HEK293 (cell line): ENCODE measurements around the gene FTO.

ENCODE experiments used
- CTCF ChIA-PET: fragments of 350-600 bp; formaldehyde crosslinking; extraction: SDS; loops from one replicate; lab custom pipeline; 2021; ENCODE audit warnings: antibody characterized with exemption; lab: Yijun Ruan, JAX
- POLR2A ChIA-PET: fragments of 300-600 bp; formaldehyde crosslinking; extraction: SDS; loops from one replicate; lab custom pipeline; 2020; ENCODE audit warnings: antibody characterized with exemption, inconsistent platforms; lab: Yijun Ruan, JAX
- H3K27ac ChIP-seq: fragments of 200-500 bp; sonication (Bioruptor generic); 2 replicates; pipeline ENCODE4 v1.5.1; 2014; ENCODE audit warnings: low read depth, low read length, control low read depth, inconsistent platforms; ENCODE audit errors: extremely low read depth
- H3K36me3 ChIP-seq, 2 experiments: fragments of 200-500 bp in 1 of 2; sonication (Bioruptor generic) in 1 of 2; 1 replicate in 1 of 2; 2 replicates in 1 of 2; pipeline ENCODE4 v1.5.1; 2014 to 2017; ENCODE audit warnings: inconsistent platforms in 2 of 2, low read length in 2 of 2; ENCODE audit not compliant: control insufficient read depth in 2 of 2, insufficient read depth in 1 of 2
- H3K4me1 ChIP-seq: fragments of 200-500 bp; sonication (Bioruptor generic); 2 replicates; pipeline ENCODE4 v1.5.1; 2014; ENCODE audit warnings: mild to moderate bottlenecking, low read length, inconsistent platforms; ENCODE audit not compliant: control insufficient read depth, insufficient read depth
- H3K4me3 ChIP-seq: 2 replicates; pipeline ENCODE4 v1.5.1; 2011; ENCODE audit warnings: low read depth, mild to moderate bottlenecking, control low read depth, low read length, moderate library complexity
- H3K9me3 ChIP-seq: fragments of 200-500 bp; sonication (Bioruptor generic); 2 replicates; pipeline ENCODE4 v1.5.1; 2014; ENCODE audit warnings: low read depth, low read length, inconsistent platforms; ENCODE audit not compliant: control insufficient read depth, insufficient read depth
- GLI2 ChIP-seq: fragments of 450-650 bp; formaldehyde crosslinking; IDR thresholded peaks from 2 replicates; pipeline ENCODE4; 2017; ENCODE audit warnings: missing biosample characterization, missing genetic modification characterization, low read depth, borderline replicate concordance
- IKZF3 ChIP-seq: fragments of 450-650 bp; IDR thresholded peaks from 2 replicates; pipeline ENCODE4 v1.5.0; 2018; ENCODE audit warnings: missing biosample characterization, mild to moderate bottlenecking, missing genetic modification characterization, moderate library complexity
- KLF9 ChIP-seq: fragments of 450-650 bp; formaldehyde crosslinking; IDR thresholded peaks from 2 replicates; pipeline ENCODE4 v1.5.1; 2016; ENCODE audit warnings: missing biosample characterization, missing genetic modification characterization, low read depth
- ZBTB21 ChIP-seq: fragments of 450-650 bp; formaldehyde crosslinking; IDR thresholded peaks from 2 replicates; pipeline ENCODE4 v1.5.1; 2017; ENCODE audit warnings: missing biosample characterization, missing genetic modification characterization
- ZNF132 ChIP-seq: fragments of 450-650 bp; formaldehyde crosslinking; IDR thresholded peaks from 2 replicates; pipeline ENCODE4 v1.5.1; 2017; ENCODE audit warnings: missing biosample characterization, missing genetic modification characterization, borderline replicate concordance
- ZNF133 ChIP-seq: fragments of 450-650 bp; formaldehyde crosslinking; IDR thresholded peaks from 2 replicates; pipeline ENCODE4 v1.5.1; 2016; ENCODE audit warnings: missing biosample characterization, missing genetic modification characterization
- ZNF155 ChIP-seq: fragments of 450-650 bp; formaldehyde crosslinking; IDR thresholded peaks from 2 replicates; pipeline ENCODE4 v1.5.1; 2016; ENCODE audit warnings: missing biosample characterization, missing genetic modification characterization
- ZNF391 ChIP-seq: fragments of 450-650 bp; formaldehyde crosslinking; IDR thresholded peaks from 2 replicates; pipeline ENCODE4 v1.5.1; 2016; ENCODE audit warnings: low read depth, missing biosample characterization, missing genetic modification characterization, borderline replicate concordance
- ZNF548 ChIP-seq: fragments of 450-650 bp; formaldehyde crosslinking; IDR thresholded peaks from 2 replicates; pipeline ENCODE4 v1.5.1; 2016; ENCODE audit warnings: missing biosample characterization, missing genetic modification characterization
- ZNF660 ChIP-seq: fragments of 450-650 bp; IDR thresholded peaks from 2 replicates; pipeline ENCODE4 v1.5.1; 2018; ENCODE audit warnings: missing biosample characterization, mild to moderate bottlenecking, missing genetic modification characterization
- ZNF677 ChIP-seq: fragments of 450-650 bp; IDR thresholded peaks from 2 replicates; pipeline ENCODE4 v1.5.0; 2018; ENCODE audit warnings: missing biosample characterization, mild to moderate bottlenecking, missing genetic modification characterization, moderate library complexity
- ZNF701 ChIP-seq: fragments of 450-650 bp; formaldehyde crosslinking; IDR thresholded peaks from 2 replicates; pipeline ENCODE4 v1.5.1; 2016; ENCODE audit warnings: missing biosample characterization, missing genetic modification characterization
- ZNF830 ChIP-seq: fragments of 450-650 bp; IDR thresholded peaks from 2 replicates; pipeline ENCODE4 v1.5.0; 2018; ENCODE audit warnings: missing biosample characterization, missing genetic modification characterization, low read depth, mild to moderate bottlenecking, moderate library complexity
- ZNF843 ChIP-seq: fragments of 450-650 bp; formaldehyde crosslinking; IDR thresholded peaks from 2 replicates; pipeline ENCODE4 v1.5.1; 2016; ENCODE audit warnings: missing biosample characterization, missing genetic modification characterization
- TF ChIP-seq, protein P1 (sequence below): fragments of 450-650 bp; formaldehyde crosslinking; IDR thresholded peaks from 2 replicates; pipeline ENCODE4 v1.5.1; 2016; ENCODE audit warnings: missing biosample characterization, missing genetic modification characterization
- TF ChIP-seq, protein P2 (sequence below): fragments of 450-650 bp; formaldehyde crosslinking; IDR thresholded peaks from 2 replicates; pipeline ENCODE4 v1.5.1; 2016; ENCODE audit warnings: missing biosample characterization, missing genetic modification characterization
- TF ChIP-seq, protein P3 (sequence below): fragments of 450-650 bp; formaldehyde crosslinking; IDR thresholded peaks from 2 replicates; pipeline ENCODE4 v1.5.1; 2016; ENCODE audit warnings: missing biosample characterization, missing genetic modification characterization
- TF ChIP-seq, protein P4 (sequence below): fragments of 450-650 bp; formaldehyde crosslinking; IDR thresholded peaks from 2 replicates; pipeline ENCODE4 v1.5.1; 2016; ENCODE audit warnings: missing biosample characterization, missing genetic modification characterization
- TF ChIP-seq, protein P5 (sequence below): fragments of 450-650 bp; formaldehyde crosslinking; IDR thresholded peaks from 2 replicates; pipeline ENCODE4 v1.5.1; 2016; ENCODE audit warnings: missing biosample characterization, missing genetic modification characterization, borderline replicate concordance
- TF ChIP-seq, protein P6 (sequence below): fragments of 450-650 bp; formaldehyde crosslinking; IDR thresholded peaks from 2 replicates; pipeline ENCODE4 v1.5.1; 2016; ENCODE audit warnings: missing biosample characterization, missing genetic modification characterization

The FTO gene

DNA sequence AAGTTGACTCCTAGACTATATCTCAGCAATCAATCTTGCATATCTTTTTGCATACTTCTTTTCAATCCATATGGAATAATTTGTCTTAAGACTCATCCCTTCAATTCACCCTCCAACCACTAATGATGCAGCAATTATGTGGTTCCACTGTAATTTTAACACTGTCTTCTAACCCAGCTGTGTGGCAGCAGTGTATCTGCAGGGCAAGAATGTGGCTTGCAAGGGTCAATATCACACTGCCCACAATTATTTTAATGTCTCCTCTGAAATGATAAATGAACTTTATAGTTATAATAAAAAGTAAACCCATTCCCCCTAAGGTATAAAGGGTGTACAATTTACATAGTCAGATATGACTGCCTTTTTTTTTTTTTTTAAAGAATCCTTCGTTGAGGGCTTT, 48.6 kb downstream of the FTO start:
- CTCF ChIA-PET = interaction anchor here (2.6 to 7.2 kb wide), 2 partner anchors 9 to 21 kb away, joined by 8 to 63 read pairs; no protein-coding TSS in a partner anchor
- TF ChIP-seq ZNF677 (tag by site-specific recombination) = no peak
- TF ChIP-seq, protein P1, sequence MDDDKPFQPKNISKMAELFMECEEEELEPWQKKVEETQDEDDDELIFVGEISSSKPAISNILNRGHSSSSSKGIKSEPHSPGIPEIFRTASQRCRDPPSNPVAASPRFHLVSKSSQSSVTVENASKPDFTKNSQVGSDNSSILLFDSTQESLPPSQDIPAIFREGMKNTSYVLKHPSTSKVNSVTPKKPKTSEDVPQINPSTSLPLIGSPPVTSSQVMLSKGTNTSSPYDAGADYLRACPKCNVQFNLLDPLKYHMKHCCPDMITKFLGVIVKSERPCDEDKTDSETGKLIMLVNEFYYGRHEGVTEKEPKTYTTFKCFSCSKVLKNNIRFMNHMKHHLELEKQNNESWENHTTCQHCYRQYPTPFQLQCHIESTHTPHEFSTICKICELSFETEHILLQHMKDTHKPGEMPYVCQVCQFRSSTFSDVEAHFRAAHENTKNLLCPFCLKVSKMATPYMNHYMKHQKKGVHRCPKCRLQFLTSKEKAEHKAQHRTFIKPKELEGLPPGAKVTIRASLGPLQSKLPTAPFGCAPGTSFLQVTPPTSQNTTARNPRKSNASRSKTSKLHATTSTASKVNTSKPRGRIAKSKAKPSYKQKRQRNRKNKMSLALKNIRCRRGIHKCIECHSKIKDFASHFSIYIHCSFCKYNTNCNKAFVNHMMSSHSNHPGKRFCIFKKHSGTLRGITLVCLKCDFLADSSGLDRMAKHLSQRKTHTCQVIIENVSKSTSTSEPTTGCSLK = no peak
- no peak for TF ChIP-seq ZNF830
- no peak for TF ChIP-seq ZNF660 (tag by site-specific recombination)
- no peak for TF ChIP-seq ZNF548 (tag by site-specific recombination)
- TF ChIP-seq, protein P2, sequence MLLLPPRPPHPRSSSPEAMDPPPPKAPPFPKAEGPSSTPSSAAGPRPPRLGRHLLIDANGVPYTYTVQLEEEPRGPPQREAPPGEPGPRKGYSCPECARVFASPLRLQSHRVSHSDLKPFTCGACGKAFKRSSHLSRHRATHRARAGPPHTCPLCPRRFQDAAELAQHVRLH (tag by site-specific recombination) = no peak
- TF ChIP-seq GLI2 (tag by site-specific recombination) = no peak
- TF ChIP-seq ZNF701 = no peak
- TF ChIP-seq ZNF843 = no peak
- no peak for TF ChIP-seq ZNF155 (tag by site-specific recombination)
- TF ChIP-seq, protein P3, sequence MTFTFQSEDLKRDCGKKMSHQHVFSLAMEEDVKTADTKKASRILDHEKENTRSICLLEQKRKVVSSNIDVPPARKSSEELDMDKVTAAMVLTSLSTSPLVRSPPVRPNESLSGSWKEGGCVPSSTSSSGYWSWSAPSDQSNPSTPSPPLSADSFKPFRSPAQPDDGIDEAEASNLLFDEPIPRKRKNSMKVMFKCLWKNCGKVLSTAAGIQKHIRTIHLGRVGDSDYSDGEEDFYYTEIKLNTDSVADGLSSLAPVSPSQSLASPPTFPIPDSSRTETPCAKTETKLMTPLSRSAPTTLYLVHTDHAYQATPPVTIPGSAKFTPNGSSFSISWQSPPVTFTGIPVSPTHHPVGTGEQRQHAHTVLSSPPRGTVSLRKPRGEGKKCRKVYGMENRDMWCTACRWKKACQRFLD (tag by site-specific recombination) = no peak
- TF ChIP-seq ZNF391 = no peak
- TF ChIP-seq ZNF132 (tag by site-specific recombination) = no peak
- TF ChIP-seq, protein P4, sequence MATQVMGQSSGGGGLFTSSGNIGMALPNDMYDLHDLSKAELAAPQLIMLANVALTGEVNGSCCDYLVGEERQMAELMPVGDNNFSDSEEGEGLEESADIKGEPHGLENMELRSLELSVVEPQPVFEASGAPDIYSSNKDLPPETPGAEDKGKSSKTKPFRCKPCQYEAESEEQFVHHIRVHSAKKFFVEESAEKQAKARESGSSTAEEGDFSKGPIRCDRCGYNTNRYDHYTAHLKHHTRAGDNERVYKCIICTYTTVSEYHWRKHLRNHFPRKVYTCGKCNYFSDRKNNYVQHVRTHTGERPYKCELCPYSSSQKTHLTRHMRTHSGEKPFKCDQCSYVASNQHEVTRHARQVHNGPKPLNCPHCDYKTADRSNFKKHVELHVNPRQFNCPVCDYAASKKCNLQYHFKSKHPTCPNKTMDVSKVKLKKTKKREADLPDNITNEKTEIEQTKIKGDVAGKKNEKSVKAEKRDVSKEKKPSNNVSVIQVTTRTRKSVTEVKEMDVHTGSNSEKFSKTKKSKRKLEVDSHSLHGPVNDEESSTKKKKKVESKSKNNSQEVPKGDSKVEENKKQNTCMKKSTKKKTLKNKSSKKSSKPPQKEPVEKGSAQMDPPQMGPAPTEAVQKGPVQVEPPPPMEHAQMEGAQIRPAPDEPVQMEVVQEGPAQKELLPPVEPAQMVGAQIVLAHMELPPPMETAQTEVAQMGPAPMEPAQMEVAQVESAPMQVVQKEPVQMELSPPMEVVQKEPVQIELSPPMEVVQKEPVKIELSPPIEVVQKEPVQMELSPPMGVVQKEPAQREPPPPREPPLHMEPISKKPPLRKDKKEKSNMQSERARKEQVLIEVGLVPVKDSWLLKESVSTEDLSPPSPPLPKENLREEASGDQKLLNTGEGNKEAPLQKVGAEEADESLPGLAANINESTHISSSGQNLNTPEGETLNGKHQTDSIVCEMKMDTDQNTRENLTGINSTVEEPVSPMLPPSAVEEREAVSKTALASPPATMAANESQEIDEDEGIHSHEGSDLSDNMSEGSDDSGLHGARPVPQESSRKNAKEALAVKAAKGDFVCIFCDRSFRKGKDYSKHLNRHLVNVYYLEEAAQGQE (tag by site-specific recombination) = no peak
- Histone ChIP-seq H3K4me1 (peaks cover 29% of the 10 kb centered on the region), H3K9me3 (no peaks in the 10 kb centered on the region), H3K27ac (no peak overlapping the region), H3K36me3 (no peaks in the 10 kb centered on the region; a peak in 1 of 3 replicates), H3K4me3 (no peak overlapping the region)
- POLR2A ChIA-PET = no interaction called here

DNA sequence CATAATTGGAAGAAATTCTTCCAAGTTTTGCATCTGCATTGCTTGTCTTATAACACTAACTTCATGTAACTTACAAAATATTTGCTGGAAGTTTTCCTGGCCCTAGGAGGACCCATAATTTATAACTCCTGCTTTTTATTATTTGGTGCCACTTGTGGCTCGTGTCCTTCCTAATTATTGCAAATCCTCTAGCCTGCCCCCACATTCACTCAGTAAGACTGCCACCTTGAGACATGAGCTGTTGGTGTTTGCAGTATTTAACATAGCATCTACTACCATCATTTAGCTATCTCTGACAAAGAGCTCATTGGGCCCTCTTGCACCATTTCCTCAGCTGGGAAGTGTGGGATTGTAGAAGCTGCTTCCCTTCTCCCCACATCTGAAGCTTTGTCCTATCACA, 49.5 kb downstream of the FTO start:
- ChIA-PET CTCF (interaction anchor here (2.6 to 7.2 kb wide), 2 partner anchors 10 to 20 kb away, joined by 8 to 63 read pairs; no protein-coding TSS in a partner anchor), POLR2A (interaction anchor here (1.9 kb wide), 1 partner anchor 50 kb away, joined by 5 read pairs; the partner anchor contains the start of genes FTO and RPGRIP1L)
- H3K4me3 ChIP-seq = no peak overlapping the region
- no peak overlapping the region for H3K27ac ChIP-seq
- peaks cover 36% of the 10 kb centered on the region for H3K4me1 ChIP-seq
- H3K36me3 ChIP-seq = no peaks in the 10 kb centered on the region; a peak in 1 of 3 replicates
- H3K9me3 ChIP-seq = no peaks in the 10 kb centered on the region
- TF ChIP-seq, protein P5, sequence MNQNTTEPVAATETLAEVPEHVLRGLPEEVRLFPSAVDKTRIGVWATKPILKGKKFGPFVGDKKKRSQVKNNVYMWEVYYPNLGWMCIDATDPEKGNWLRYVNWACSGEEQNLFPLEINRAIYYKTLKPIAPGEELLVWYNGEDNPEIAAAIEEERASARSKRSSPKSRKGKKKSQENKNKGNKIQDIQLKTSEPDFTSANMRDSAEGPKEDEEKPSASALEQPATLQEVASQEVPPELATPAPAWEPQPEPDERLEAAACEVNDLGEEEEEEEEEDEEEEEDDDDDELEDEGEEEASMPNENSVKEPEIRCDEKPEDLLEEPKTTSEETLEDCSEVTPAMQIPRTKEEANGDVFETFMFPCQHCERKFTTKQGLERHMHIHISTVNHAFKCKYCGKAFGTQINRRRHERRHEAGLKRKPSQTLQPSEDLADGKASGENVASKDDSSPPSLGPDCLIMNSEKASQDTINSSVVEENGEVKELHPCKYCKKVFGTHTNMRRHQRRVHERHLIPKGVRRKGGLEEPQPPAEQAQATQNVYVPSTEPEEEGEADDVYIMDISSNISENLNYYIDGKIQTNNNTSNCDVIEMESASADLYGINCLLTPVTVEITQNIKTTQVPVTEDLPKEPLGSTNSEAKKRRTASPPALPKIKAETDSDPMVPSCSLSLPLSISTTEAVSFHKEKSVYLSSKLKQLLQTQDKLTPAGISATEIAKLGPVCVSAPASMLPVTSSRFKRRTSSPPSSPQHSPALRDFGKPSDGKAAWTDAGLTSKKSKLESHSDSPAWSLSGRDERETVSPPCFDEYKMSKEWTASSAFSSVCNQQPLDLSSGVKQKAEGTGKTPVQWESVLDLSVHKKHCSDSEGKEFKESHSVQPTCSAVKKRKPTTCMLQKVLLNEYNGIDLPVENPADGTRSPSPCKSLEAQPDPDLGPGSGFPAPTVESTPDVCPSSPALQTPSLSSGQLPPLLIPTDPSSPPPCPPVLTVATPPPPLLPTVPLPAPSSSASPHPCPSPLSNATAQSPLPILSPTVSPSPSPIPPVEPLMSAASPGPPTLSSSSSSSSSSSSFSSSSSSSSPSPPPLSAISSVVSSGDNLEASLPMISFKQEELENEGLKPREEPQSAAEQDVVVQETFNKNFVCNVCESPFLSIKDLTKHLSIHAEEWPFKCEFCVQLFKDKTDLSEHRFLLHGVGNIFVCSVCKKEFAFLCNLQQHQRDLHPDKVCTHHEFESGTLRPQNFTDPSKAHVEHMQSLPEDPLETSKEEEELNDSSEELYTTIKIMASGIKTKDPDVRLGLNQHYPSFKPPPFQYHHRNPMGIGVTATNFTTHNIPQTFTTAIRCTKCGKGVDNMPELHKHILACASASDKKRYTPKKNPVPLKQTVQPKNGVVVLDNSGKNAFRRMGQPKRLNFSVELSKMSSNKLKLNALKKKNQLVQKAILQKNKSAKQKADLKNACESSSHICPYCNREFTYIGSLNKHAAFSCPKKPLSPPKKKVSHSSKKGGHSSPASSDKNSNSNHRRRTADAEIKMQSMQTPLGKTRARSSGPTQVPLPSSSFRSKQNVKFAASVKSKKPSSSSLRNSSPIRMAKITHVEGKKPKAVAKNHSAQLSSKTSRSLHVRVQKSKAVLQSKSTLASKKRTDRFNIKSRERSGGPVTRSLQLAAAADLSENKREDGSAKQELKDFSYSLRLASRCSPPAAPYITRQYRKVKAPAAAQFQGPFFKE (tag by site-specific recombination) = no peak
- TF ChIP-seq IKZF3 (tag by site-specific recombination) (0 out of 2 replicates have a peak, but pooled peaks have one; percentile 11), ZBTB21 (no peak), ZNF133 (0 out of 2 replicates have a peak, but pooled peaks have one; percentile 28), ZNF391 (no peak), ZNF843 (no peak), KLF9 (tag by site-specific recombination) (no peak)
- TF ChIP-seq, protein P6, sequence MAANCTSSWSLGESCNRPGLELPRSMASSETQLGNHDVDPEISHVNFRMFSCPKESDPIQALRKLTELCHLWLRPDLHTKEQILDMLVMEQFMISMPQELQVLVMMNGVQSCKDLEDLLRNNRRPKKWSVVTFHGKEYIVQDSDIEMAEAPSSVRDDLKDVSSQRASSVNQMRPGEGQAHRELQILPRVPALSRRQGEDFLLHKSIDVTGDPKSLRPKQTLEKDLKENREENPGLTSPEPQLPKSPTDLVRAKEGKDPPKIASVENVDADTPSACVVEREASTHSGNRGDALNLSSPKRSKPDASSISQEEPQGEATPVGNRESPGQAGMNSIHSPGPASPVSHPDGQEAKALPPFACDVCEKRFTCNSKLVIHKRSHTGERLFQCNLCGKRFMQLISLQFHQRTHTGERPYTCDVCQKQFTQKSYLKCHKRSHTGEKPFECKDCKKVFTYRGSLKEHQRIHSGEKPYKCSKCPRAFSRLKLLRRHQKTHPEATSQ (tag by site-specific recombination) = no peak
